GM12874 (cell line): ENCODE measurements around the gene SERPINB7.

Experiments used
- CTCF ChIP-seq: IDR thresholded peaks from 2 replicates; pipeline ENCODE4 v1.5.1; 2011; ENCODE audit warnings: low read depth, mild to moderate bottlenecking, control low read depth, low read length, moderate library complexity; ENCODE audit not compliant: insufficient read depth

SERPINB7 gene

GRCh38 chr18:63788447-63789096, 13.4 kb downstream of the SERPINB7 start:
- TF ChIP-seq CTCF: no peak

- TF ChIP-seq CTCF: no peak
Measured at GRCh38 chr18:63789327-63789726, 14.1 kb downstream of the SERPINB7 start.

GRCh38 chr18:63795606-63796005, 20.4 kb downstream of the SERPINB7 start:
- no peak for TF ChIP-seq CTCF

GRCh38 chr18:63799189-63799588, 24.0 kb downstream of the SERPINB7 start:
- TF ChIP-seq CTCF: no peak

GRCh38 chr18:63801343-63801742, 26.1 kb downstream of the SERPINB7 start:
- TF ChIP-seq CTCF: no peak

- TF ChIP-seq CTCF: no peak
Measured at GRCh38 chr18:63808125-63808524, 32.9 kb downstream of the SERPINB7 start.

GRCh38 chr18:63817441-63818051, 42.3 kb downstream of the SERPINB7 start:
- TF ChIP-seq CTCF: no peak
